HepG2 (cell line): Measurements from ENCODE around the gene ETF1. TPM values are rescaled to one million over a fixed set of nuclear protein-coding genes. Genes with fewer than 3 reads are reported as not detected.
A peak's percentile ranks its signal among the peaks of the same experiment; 100 is the strongest.

ENCODE experiments used
- CENPT ChIP-seq: sonication (generic); formaldehyde crosslinking; IDR thresholded peaks from 2 replicates; pipeline ENCODE4 v1.8.0; 2022; ENCODE audit warnings: low read depth, mild to moderate bottlenecking, moderate library complexity, missing genetic modification reagents
- CERS6 ChIP-seq: sonication (generic); formaldehyde crosslinking; IDR thresholded peaks from 2 replicates; pipeline ENCODE4 v1.5.0; 2020; ENCODE audit warnings: missing genetic modification reagents
- DNMT1 ChIP-seq: sonication (generic); formaldehyde crosslinking; IDR thresholded peaks from 2 replicates; pipeline ENCODE4 v1.5.1; 2020; ENCODE audit warnings: mild to moderate bottlenecking, missing genetic modification reagents
- EP300 ChIP-seq, 3 experiments: sonication (generic) in 1 of 3; formaldehyde crosslinking in 1 of 3; IDR thresholded peaks; 2 replicates each; pipeline versions ENCODE4 v1.5.1 to v1.6.1; 2011 to 2020; ENCODE audit warnings: low read depth in 2 of 3, low read length in 2 of 3, borderline replicate concordance in 1 of 3, improper control_type of control experiment in 1 of 3, mild to moderate bottlenecking in 1 of 3, missing genetic modification reagents in 1 of 3, moderate library complexity in 1 of 3
- ERF ChIP-seq: IDR thresholded peaks from 2 replicates; pipeline ENCODE4 v1.6.1; 2018; ENCODE audit warnings: missing biosample characterization, missing genetic modification reagents
- ISX ChIP-seq: sonication (generic); formaldehyde crosslinking; conservative IDR thresholded peaks from 2 replicates; pipeline ENCODE4 v1.5.0; 2020; ENCODE audit warnings: missing genetic modification reagents
- MAFF ChIP-seq: IDR thresholded peaks from 2 replicates; pipeline ENCODE4 v1.6.1; 2011; ENCODE audit warnings: low read depth, low read length, improper control_type of control experiment
- MAZ ChIP-seq, 2 experiments: sonication (generic) in 1 of 2; formaldehyde crosslinking in 1 of 2; IDR thresholded peaks; 2 replicates each; pipeline versions ENCODE4 v1.5.0 to v1.6.1; 2012 to 2020; ENCODE audit warnings: low read depth in 2 of 2, mild to moderate bottlenecking in 2 of 2, borderline replicate concordance in 1 of 2, improper control_type of control experiment in 1 of 2, low read length in 1 of 2, missing genetic modification reagents in 1 of 2, moderate library complexity in 1 of 2
- MTF2 ChIP-seq: sonication (generic); formaldehyde crosslinking; IDR thresholded peaks from 2 replicates; pipeline ENCODE4 v1.5.0; 2020; ENCODE audit warnings: missing genetic modification reagents, borderline replicate concordance
- SCMH1 ChIP-seq: sonication (generic); formaldehyde crosslinking; IDR thresholded peaks from 2 replicates; pipeline ENCODE4 v1.9.0; 2021; ENCODE audit warnings: missing genetic modification reagents, mild to moderate bottlenecking, borderline replicate concordance
- SKI ChIP-seq: fragments of 450-650 bp; IDR thresholded peaks from one replicate; pipeline ENCODE4 v1.6.1; 2018; ENCODE audit warnings: mild to moderate bottlenecking; ENCODE audit not compliant: partially characterized antibody
- SMC3 ChIP-seq: IDR thresholded peaks from 2 replicates; pipeline ENCODE4 v1.6.1; 2011; ENCODE audit warnings: low read length, improper control_type of control experiment
- TARDBP ChIP-seq: sonication (generic); formaldehyde crosslinking; IDR thresholded peaks from 2 replicates; pipeline ENCODE4 v1.8.0; 2022; ENCODE audit warnings: mild to moderate bottlenecking, missing genetic modification reagents
- ZKSCAN5 ChIP-seq: sonication (generic); formaldehyde crosslinking; IDR thresholded peaks from 2 replicates; pipeline ENCODE4 v1.5.1; 2020; ENCODE audit warnings: mild to moderate bottlenecking, missing genetic modification reagents
- ZNF264 ChIP-seq: sonication (generic); formaldehyde crosslinking; IDR thresholded peaks from 2 replicates; pipeline ENCODE4 v1.4.0; 2020; ENCODE audit warnings: missing genetic modification reagents
- ZNF570 ChIP-seq: sonication (generic); formaldehyde crosslinking; IDR thresholded peaks from 2 replicates; pipeline ENCODE4 v1.4.0; 2020; ENCODE audit warnings: mild to moderate bottlenecking, missing genetic modification reagents, borderline replicate concordance
- ZNF580 ChIP-seq: IDR thresholded peaks from 2 replicates; pipeline ENCODE4 v1.6.1; 2016; ENCODE audit warnings: low read depth, borderline replicate concordance
- ZNF629 ChIP-seq: sonication (generic); formaldehyde crosslinking; conservative IDR thresholded peaks from 2 replicates; pipeline ENCODE4 v1.5.0; 2020; ENCODE audit warnings: missing genetic modification reagents
- ZNF839 ChIP-seq: sonication (generic); formaldehyde crosslinking; IDR thresholded peaks from 2 replicates; pipeline ENCODE4 v1.4.0; 2020; ENCODE audit warnings: missing genetic modification reagents, mild to moderate bottlenecking, borderline replicate concordance
- polyA plus RNA-seq, 8 experiments: library from polyadenylated mRNA; depleted of rRNA in 3 of 8; stranded (reverse) in 7 of 8; unstranded in 1 of 8; fragments of >200 nt; fragmentation: Illumina TruSeq in 4 of 8; extraction: Trizol in 4 of 8; gene quantifications; 2 replicates each; pipeline versions ENCODE4 v1.2.1 to v1.2.3, GENCODE V29; 2011 to 2016; ENCODE audit warnings: low read depth in 4 of 8, missing spikeins in 1 of 8, mixed read lengths in 1 of 8; ENCODE audit not compliant: insufficient read depth in 1 of 8
- total RNA-seq, 5 experiments: library from RNA; depleted of rRNA; stranded (reverse); fragments of >200 nt; fragmentation: Illumina TruSeq; extraction: Trizol; gene quantifications; 2 replicates each; pipeline ENCODE4 v1.2.3, GENCODE V29; 2016; ENCODE audit warnings: low read depth in 1 of 5
- TF ChIP-seq, protein P1 (sequence below): sonication (generic); formaldehyde crosslinking; IDR thresholded peaks from 2 replicates; pipeline ENCODE4 v1.4.0; 2020; ENCODE audit warnings: missing genetic modification reagents, mild to moderate bottlenecking, borderline replicate concordance
- TF ChIP-seq, protein P2 (sequence below): sonication (generic); formaldehyde crosslinking; IDR thresholded peaks from 2 replicates; pipeline ENCODE4 v1.5.0; 2020; ENCODE audit warnings: missing genetic modification reagents
- TF ChIP-seq, protein P3 (sequence below): sonication (generic); formaldehyde crosslinking; IDR thresholded peaks from 2 replicates; pipeline ENCODE4 v1.4.0; 2020; ENCODE audit warnings: missing genetic modification reagents, mild to moderate bottlenecking, borderline replicate concordance

The ETF1 gene
- total and polyA plus RNA-seq, 2 of the 13 experiments (the other 11 are each of a cell fraction or from before 2014, with no cell fraction given) = 52.1 to 184 TPM

DNA sequence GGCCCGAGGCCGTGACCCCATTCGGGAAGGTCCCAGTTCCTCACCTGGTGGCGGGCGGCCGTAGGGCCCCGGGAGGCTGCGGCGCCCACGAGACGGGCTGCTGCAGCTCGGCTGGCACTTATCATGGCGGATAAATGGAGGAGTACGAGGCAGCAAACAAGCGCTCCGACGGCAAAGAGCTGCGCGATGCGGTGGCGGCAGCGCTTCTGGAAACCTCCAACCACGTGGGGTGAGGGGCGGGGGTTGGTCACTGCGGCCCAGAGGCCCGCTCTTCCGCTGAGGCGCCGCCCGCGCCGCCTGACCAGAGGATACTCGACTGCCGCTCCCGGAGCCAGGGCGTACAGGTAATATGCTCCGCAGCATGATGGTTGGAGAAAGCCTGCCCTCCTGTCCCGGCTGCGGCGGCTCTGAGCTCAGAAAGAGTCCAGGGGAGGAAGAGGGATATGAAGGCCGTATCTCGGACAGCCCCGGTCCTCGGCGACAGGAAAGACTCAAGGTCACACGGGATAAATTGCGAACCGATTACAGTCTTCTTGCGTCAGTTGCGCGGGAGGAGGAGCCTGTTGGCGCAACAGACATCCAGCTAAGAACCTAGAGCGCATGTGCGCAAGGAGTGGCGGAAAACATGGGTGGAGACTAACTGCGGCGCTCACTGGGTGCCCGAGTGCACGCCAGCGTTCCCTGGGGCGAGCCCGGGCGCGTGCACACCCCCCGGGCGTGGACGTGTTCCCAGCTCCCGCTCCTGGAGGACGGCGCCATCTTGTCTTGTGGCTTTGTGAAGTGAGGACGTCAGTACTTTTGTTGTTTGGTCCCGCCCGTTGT, 32.4 kb upstream of the ETF1 start, which contains the start of gene HSPA9 (continued):
- TF ChIP-seq ERF (CRISPR knock-in tag) (peak; percentile 49), DNMT1 (no peak), ZNF264 (CRISPR knock-in tag) (peak; percentile 64), SMC3 (peak; percentile 23; the same call in 1 of the 2 replicates), CERS6 (CRISPR knock-in tag) (no peak), CENPT (no peak), ISX (CRISPR knock-in tag) (0 out of 2 replicates have a peak, but pooled peaks have one; percentile 61), SCMH1 (CRISPR knock-in tag) (no peak), SKI (no peak), EP300 (IDR thresholded peaks at IDR 0.05; ENCODE audit: low read depth in 2 of 2, low read length in 2 of 2) (peak; percentile 52 to 73), EP300 (CRISPR knock-in tag; IDR thresholded peaks at IDR 0.05; ENCODE audit: borderline replicate concordance) (peak; percentile 71), ZKSCAN5 (CRISPR knock-in tag) (no peak), MAZ (IDR thresholded peaks at IDR 0.05; ENCODE audit: borderline replicate concordance, low read depth, low read length) (peak; percentile 31; the same call in 1 of the 2 replicates), MAZ (CRISPR knock-in tag; IDR thresholded peaks at IDR 0.05; ENCODE audit: low read depth) (peak; percentile 88), MAFF (no peak), ZNF580 (CRISPR knock-in tag) (no peak; the same call in 1 of the 2 replicates), TARDBP (CRISPR knock-in tag) (peak; percentile 64), ZNF839 (CRISPR knock-in tag) (peak; percentile 19; the same call in 1 of the 2 replicates), ZNF570 (CRISPR knock-in tag) (no peak), ZNF629 (CRISPR knock-in tag) (no peak), MTF2 (CRISPR knock-in tag) (no peak)
- TF ChIP-seq, protein P1, sequence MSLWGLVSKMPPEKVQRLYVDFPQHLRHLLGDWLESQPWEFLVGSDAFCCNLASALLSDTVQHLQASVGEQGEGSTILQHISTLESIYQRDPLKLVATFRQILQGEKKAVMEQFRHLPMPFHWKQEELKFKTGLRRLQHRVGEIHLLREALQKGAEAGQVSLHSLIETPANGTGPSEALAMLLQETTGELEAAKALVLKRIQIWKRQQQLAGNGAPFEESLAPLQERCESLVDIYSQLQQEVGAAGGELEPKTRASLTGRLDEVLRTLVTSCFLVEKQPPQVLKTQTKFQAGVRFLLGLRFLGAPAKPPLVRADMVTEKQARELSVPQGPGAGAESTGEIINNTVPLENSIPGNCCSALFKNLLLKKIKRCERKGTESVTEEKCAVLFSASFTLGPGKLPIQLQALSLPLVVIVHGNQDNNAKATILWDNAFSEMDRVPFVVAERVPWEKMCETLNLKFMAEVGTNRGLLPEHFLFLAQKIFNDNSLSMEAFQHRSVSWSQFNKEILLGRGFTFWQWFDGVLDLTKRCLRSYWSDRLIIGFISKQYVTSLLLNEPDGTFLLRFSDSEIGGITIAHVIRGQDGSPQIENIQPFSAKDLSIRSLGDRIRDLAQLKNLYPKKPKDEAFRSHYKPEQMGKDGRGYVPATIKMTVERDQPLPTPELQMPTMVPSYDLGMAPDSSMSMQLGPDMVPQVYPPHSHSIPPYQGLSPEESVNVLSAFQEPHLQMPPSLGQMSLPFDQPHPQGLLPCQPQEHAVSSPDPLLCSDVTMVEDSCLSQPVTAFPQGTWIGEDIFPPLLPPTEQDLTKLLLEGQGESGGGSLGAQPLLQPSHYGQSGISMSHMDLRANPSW (CRISPR knock-in tag) = no peak
- TF ChIP-seq, protein P2, sequence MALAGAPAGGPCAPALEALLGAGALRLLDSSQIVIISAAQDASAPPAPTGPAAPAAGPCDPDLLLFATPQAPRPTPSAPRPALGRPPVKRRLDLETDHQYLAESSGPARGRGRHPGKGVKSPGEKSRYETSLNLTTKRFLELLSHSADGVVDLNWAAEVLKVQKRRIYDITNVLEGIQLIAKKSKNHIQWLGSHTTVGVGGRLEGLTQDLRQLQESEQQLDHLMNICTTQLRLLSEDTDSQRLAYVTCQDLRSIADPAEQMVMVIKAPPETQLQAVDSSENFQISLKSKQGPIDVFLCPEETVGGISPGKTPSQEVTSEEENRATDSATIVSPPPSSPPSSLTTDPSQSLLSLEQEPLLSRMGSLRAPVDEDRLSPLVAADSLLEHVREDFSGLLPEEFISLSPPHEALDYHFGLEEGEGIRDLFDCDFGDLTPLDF (CRISPR knock-in tag) = peak; percentile 19; the same call in 1 of the 2 replicates
- TF ChIP-seq, protein P3, sequence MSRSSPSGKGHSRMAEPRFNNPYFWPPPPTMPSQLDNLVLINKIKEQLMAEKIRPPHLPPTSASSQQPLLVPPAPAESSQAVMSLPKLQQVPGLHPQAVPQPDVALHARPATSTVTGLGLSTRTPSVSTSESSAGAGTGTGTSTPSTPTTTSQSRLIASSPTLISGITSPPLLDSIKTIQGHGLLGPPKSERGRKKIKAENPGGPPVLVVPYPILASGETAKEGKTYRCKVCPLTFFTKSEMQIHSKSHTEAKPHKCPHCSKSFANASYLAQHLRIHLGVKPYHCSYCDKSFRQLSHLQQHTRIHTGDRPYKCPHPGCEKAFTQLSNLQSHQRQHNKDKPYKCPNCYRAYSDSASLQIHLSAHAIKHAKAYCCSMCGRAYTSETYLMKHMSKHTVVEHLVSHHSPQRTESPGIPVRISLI (CRISPR knock-in tag) = peak; percentile 52; the same call in 1 of the 2 replicates
